Erythroblast (primary cell): ENCODE data around the gene DSEL.
A peak's percentile ranks its signal among the peaks of the same experiment; 100 is the strongest.

Experiments used
- DNase-seq, 2 experiments: peaks; one replicate each; lab custom pipeline; 2025; lab: John Stamatoyannopoulos, UW
- GATA1 ChIP-seq: IDR thresholded peaks from 2 replicates; pipeline ENCODE4 v1.6.1; 2011; ENCODE audit warnings: low read depth, mild to moderate bottlenecking, control low read depth, low read length, moderate library complexity
- POLR2A ChIP-seq: IDR thresholded peaks from 2 replicates; pipeline ENCODE4 v1.6.1; 2011; ENCODE audit warnings: mild to moderate bottlenecking, low read length

DSEL gene

GRCh38 chr18:67514901-67515540 is 1.5 kb downstream of the DSEL start:
- TF ChIP-seq POLR2A, result no peak
- TF ChIP-seq GATA1, result no peak
- peak in 1 of 2 experiments; percentile 15 for DNase-seq

GRCh38 chr18:67514465-67514864 is 2.1 kb downstream of the DSEL start:
- no peak for TF ChIP-seq POLR2A
- TF ChIP-seq GATA1, result no peak
- DNase-seq, result no peak

GRCh38 chr18:67513280-67513679 is 3.2 kb downstream of the DSEL start:
- DNase-seq, result peak; percentile 22 to 25
- TF ChIP-seq GATA1 (no peak), POLR2A (no peak)

GRCh38 chr18:67511840-67512239 is 4.7 kb downstream of the DSEL start:
- TF ChIP-seq GATA1 (no peak), POLR2A (no peak)

GRCh38 chr18:67510831-67511230 is 5.7 kb downstream of the DSEL start:
- no peak for TF ChIP-seq POLR2A
- no peak for DNase-seq

More at GRCh38 chr18:67511840-67512239, 4.7 kb downstream of the DSEL start:
- no peak for DNase-seq

GRCh38 chr18:67509741-67510391 is 6.7 kb downstream of the DSEL start:
- DNase-seq, result no peak
- TF ChIP-seq GATA1 (no peak), POLR2A (no peak)

GRCh38 chr18:67508146-67508545 is 8.4 kb downstream of the DSEL start:
- TF ChIP-seq POLR2A (no peak), GATA1 (no peak)
- DNase-seq, result no peak

GRCh38 chr18:67504739-67505138 is 11.8 kb downstream of the DSEL start:
- TF ChIP-seq POLR2A (no peak), GATA1 (no peak)

GRCh38 chr18:67500522-67501205 is 15.9 kb downstream of the DSEL start:
- no peak for DNase-seq
- no peak for TF ChIP-seq GATA1

More at GRCh38 chr18:67504739-67505138, 11.8 kb downstream of the DSEL start:
- DNase-seq, result no peak

GRCh38 chr18:67496469-67496868 is 20.1 kb downstream of the DSEL start:
- no peak for DNase-seq
- TF ChIP-seq GATA1, result no peak
- no peak for TF ChIP-seq POLR2A

- no peak for DNase-seq
- TF ChIP-seq POLR2A (no peak), GATA1 (no peak)
Measured at GRCh38 chr18:67486534-67486933, 30.0 kb downstream of the DSEL start.

GRCh38 chr18:67485655-67486054 is 30.9 kb downstream of the DSEL start:
- no peak for DNase-seq
- no peak for TF ChIP-seq POLR2A
- TF ChIP-seq GATA1, result no peak

- TF ChIP-seq GATA1 (no peak), POLR2A (no peak)
- DNase-seq, result no peak
Measured at GRCh38 chr18:67484458-67484857, 32.1 kb downstream of the DSEL start.

- TF ChIP-seq POLR2A, result no peak
- TF ChIP-seq GATA1, result no peak
- no peak for DNase-seq
Measured at GRCh38 chr18:67483952-67484351, 32.6 kb downstream of the DSEL start.

GRCh38 chr18:67483237-67483636 is 33.3 kb downstream of the DSEL start:
- TF ChIP-seq POLR2A (no peak), GATA1 (no peak)
- DNase-seq, result no peak
